ENCODE data around the gene CDO1.

DNA sequence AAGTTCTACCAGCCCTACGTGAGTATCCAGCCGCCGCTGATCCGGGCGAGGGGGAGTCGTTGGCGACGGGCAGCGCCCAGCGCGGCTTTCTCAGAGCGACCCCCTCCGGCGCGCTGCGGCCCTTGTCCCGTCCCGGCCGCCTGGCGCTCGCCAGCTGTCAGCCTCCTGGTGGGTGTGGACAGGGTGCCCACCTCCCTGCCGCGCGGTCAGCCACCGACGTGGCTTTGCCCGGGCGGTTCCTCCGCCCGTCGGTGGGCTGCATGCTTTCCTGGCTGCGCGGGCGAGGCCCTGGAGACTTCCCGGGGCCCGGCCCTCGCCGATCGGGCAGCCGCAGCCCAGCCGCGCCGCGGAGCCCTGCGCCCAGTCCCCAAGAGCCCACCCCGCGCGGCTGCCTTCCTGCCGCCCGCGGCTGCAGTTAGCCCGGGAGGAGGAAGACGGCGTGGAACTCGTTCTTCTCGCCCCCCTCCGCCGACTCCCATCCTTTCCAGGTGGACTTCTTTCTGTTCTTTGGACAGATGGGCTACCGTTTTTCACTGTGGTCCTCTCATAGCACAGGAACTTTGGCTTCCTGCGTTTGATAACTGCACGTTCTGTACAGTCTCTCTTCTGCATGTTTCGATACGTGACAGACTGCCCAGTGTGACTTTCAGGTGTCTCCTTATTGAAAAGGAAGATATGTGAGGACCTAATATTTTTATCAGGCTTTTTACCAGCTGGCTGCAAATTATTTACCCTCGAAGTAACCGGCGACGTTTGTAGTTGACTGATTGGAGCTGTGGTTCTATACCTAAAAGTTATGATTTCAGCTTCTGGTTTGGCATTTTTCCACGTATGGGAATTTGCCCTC, 25.9 kb upstream of the CDO1 start:
- TF ChIP-seq, protein P1, sequence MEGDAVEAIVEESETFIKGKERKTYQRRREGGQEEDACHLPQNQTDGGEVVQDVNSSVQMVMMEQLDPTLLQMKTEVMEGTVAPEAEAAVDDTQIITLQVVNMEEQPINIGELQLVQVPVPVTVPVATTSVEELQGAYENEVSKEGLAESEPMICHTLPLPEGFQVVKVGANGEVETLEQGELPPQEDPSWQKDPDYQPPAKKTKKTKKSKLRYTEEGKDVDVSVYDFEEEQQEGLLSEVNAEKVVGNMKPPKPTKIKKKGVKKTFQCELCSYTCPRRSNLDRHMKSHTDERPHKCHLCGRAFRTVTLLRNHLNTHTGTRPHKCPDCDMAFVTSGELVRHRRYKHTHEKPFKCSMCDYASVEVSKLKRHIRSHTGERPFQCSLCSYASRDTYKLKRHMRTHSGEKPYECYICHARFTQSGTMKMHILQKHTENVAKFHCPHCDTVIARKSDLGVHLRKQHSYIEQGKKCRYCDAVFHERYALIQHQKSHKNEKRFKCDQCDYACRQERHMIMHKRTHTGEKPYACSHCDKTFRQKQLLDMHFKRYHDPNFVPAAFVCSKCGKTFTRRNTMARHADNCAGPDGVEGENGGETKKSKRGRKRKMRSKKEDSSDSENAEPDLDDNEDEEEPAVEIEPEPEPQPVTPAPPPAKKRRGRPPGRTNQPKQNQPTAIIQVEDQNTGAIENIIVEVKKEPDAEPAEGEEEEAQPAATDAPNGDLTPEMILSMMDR (conservative IDR thresholded peaks at IDR 0.05; ENCODE audit: low read length) = peak; percentile 35; the same call in 1 of the 2 replicates
- no peak for TF ChIP-seq EZH2phosphoT487 (IDR thresholded peaks at IDR 0.05; ENCODE audit: borderline replicate concordance, low read depth, low read length)

Data from OCI-LY7 (cell line).